ENCODE measurements around the gene ST3GAL3.
"Not testable (repeated sequence)": the region's sequence is repeated elsewhere in the genome, so short reads cannot be mapped to it uniquely, and the experiment has no call there.

Gene ST3GAL3

GRCh38 chr1:43760745-43761317 lies 53.5 kb downstream of the ST3GAL3 start:
- no peak for DNase-seq

GRCh38 chr1:43763497-43763973 lies 56.2 kb downstream of the ST3GAL3 start:
- DNase-seq: peak; percentile 90 to 93

GRCh38 chr1:43764581-43764980 lies 57.2 kb downstream of the ST3GAL3 start:
- DNase-seq: no peak

- no peak for DNase-seq
Observed at GRCh38 chr1:43766086-43766784, 58.9 kb downstream of the ST3GAL3 start.

- DNase-seq: no peak
Observed at GRCh38 chr1:43766818-43767525, 59.6 kb downstream of the ST3GAL3 start.

- no peak for DNase-seq
Observed at GRCh38 chr1:43768168-43768567, 60.8 kb downstream of the ST3GAL3 start.

- DNase-seq: no peak
Observed at GRCh38 chr1:43769350-43769908, 62.1 kb downstream of the ST3GAL3 start.

- no peak for DNase-seq
Observed at GRCh38 chr1:43770111-43770510, 62.8 kb downstream of the ST3GAL3 start.

GRCh38 chr1:43772978-43773377 lies 65.6 kb downstream of the ST3GAL3 start:
- DNase-seq: no peak

GRCh38 chr1:43773821-43774220 lies 66.5 kb downstream of the ST3GAL3 start:
- DNase-seq: no peak

GRCh38 chr1:43774359-43774758 lies 67.0 kb downstream of the ST3GAL3 start:
- DNase-seq: no peak

- no peak for DNase-seq
Observed at GRCh38 chr1:43776043-43776761, 68.9 kb downstream of the ST3GAL3 start.

GRCh38 chr1:43777916-43778315 lies 70.6 kb downstream of the ST3GAL3 start:
- DNase-seq: not testable (repeated sequence)

- DNase-seq: no peak
Observed at GRCh38 chr1:43779266-43779665, 71.9 kb downstream of the ST3GAL3 start.

GRCh38 chr1:43779805-43780403 lies 72.6 kb downstream of the ST3GAL3 start:
- no peak for DNase-seq

- DNase-seq: no peak
Observed at GRCh38 chr1:43781574-43781973, 74.2 kb downstream of the ST3GAL3 start.

- no peak for DNase-seq
Observed at GRCh38 chr1:43783096-43783670, 75.8 kb downstream of the ST3GAL3 start.

GRCh38 chr1:43783671-43784205 lies 76.4 kb downstream of the ST3GAL3 start:
- peak; percentile 68 to 83 for DNase-seq

GRCh38 chr1:43786201-43786958 lies 79.0 kb downstream of the ST3GAL3 start:
- DNase-seq: no peak

- no peak for DNase-seq
Observed at GRCh38 chr1:43786960-43787359, 79.6 kb downstream of the ST3GAL3 start.
